GM12878 (cell line): ENCODE data around the gene NUDT1. TPM values are rescaled to one million over a fixed set of nuclear protein-coding genes. Genes with fewer than 3 reads are reported as not detected.

Experiments used
- ATAC-seq: fragments of 200-7000 bp; cut with Tn5 transposase; 3 replicates; pipeline ENCODE4 v1.9.1; 2020; ENCODE audit warnings: mild to moderate bottlenecking, moderate library complexity
- BruUV-seq: library from RNA; stranded (reverse); fragments of 400-500 nt; replicated peaks from 2 replicates; lab custom pipeline; 2021; lab: Mats Ljungman, UMichigan
- CTCF ChIA-PET: fragments of 300-600 bp; sonication (Branson Sonifier 250); formaldehyde crosslinking; extraction: SDS; loops from one replicate; lab custom pipeline; 2021; ENCODE audit warnings: inconsistent platforms; lab: Yijun Ruan, JAX
- POLR2A ChIA-PET: fragments of 350-600 bp; formaldehyde crosslinking; extraction: SDS; loops from one replicate; lab custom pipeline; 2021; ENCODE audit warnings: inconsistent platforms; lab: Charles Lee
- RAD21 ChIA-PET: fragments of 300-600 bp; sonication (Branson Sonifier 250); formaldehyde crosslinking; loops from one replicate; lab custom pipeline; 2023; ENCODE audit warnings: antibody characterized with exemption; ENCODE audit not compliant: unreplicated experiment; lab: Charles Lee
- SMC1A ChIA-PET: fragments of 300-600 bp; sonication (Branson Sonifier 250); formaldehyde crosslinking; loops from one replicate; lab custom pipeline; 2023; ENCODE audit not compliant: unreplicated experiment, uncharacterized antibody; lab: Charles Lee
- DNase-seq: peaks from one replicate; pipeline ENCODE4 v3.0.0-alpha.2; 2011; ENCODE audit warnings: low read depth, low spot score
- FAIRE-seq: peaks from 3 replicates; lab custom pipeline; 2011; peaks lifted over from hg19 to GRCh38; lab: Jason Lieb, UNC
- H2AFZ ChIP-seq: 2 replicates; pipeline ENCODE4 v1.6.0; 2011; ENCODE audit warnings: low read depth, low read length, control low read depth; ENCODE audit not compliant: control insufficient read depth
- H3K27ac ChIP-seq: 2 replicates; pipeline ENCODE4 v1.5.1; 2011; ENCODE audit warnings: control low read depth; ENCODE audit not compliant: control insufficient read depth, insufficient read depth
- H3K27me3 ChIP-seq, 2 experiments: replicated peaks in 1 of 2; 2 replicates each; pipeline versions ENCODE4 v1.6.0 to v1.6.1; 2011; ENCODE audit warnings: low read length in 1 of 2; ENCODE audit not compliant: control insufficient read depth in 2 of 2, insufficient read depth in 2 of 2
- H3K36me3 ChIP-seq, 2 experiments: 2 replicates each; pipeline ENCODE4 v1.5.1; 2011; ENCODE audit warnings: low read length in 1 of 2; ENCODE audit not compliant: control insufficient read depth in 2 of 2, insufficient read depth in 2 of 2
- H3K4me1 ChIP-seq: 2 replicates; pipeline ENCODE4 v1.6.1; 2011; ENCODE audit warnings: mild to moderate bottlenecking, low read length, moderate library complexity, mixed read lengths; ENCODE audit not compliant: control insufficient read depth, insufficient read depth
- H3K4me2 ChIP-seq: 2 replicates; pipeline ENCODE4 v1.6.0; 2011; ENCODE audit warnings: control low read depth; ENCODE audit not compliant: control insufficient read depth, insufficient read depth
- H3K4me3 ChIP-seq: fragments of 200-600 bp; sonication (generic); 2 replicates; pipeline ENCODE4 v1.5.1; 2016
- H3K79me2 ChIP-seq: 2 replicates; pipeline ENCODE4 v1.6.0; 2011; ENCODE audit warnings: low read length; ENCODE audit not compliant: control insufficient read depth, insufficient read depth
- H3K9ac ChIP-seq: 2 replicates; pipeline ENCODE4 v1.8.0; 2011; ENCODE audit warnings: low read length, control low read depth, mixed read lengths; ENCODE audit not compliant: control insufficient read depth, insufficient read depth
- H3K9me3 ChIP-seq: replicated peaks from 3 replicates; pipeline ENCODE4 v1.5.1; 2011; ENCODE audit warnings: mild to moderate bottlenecking, low read length; ENCODE audit not compliant: control insufficient read depth, insufficient read depth
- H4K20me1 ChIP-seq: 2 replicates; pipeline ENCODE4 v1.6.0; 2011; ENCODE audit not compliant: control insufficient read depth, insufficient read depth
- EED ChIP-seq: sonication (generic); IDR thresholded peaks from 2 replicates; pipeline ENCODE4 v1.6.1; 2016; ENCODE audit warnings: antibody characterized with exemption, low read depth
- EP300 ChIP-seq, 2 experiments: fragments of 150-350 bp in 1 of 2; IDR thresholded peaks; 2 replicates each; pipeline ENCODE4 v1.6.1; 2011 to 2012; ENCODE audit warnings: low read depth in 2 of 2, low read length in 2 of 2, borderline replicate concordance in 1 of 2, improper control_type of control experiment in 1 of 2, inconsistent platforms in 1 of 2; ENCODE audit not compliant: control insufficient read depth in 1 of 2
- FOS ChIP-seq: IDR thresholded peaks from 3 replicates; pipeline ENCODE4 v1.6.1; 2011; ENCODE audit warnings: borderline replicate concordance; ENCODE audit not compliant: insufficient read length; ENCODE audit errors: extremely low read depth
- HDAC2 ChIP-seq: fragments of 200-600 bp; sonication (generic); IDR thresholded peaks from 2 replicates; pipeline ENCODE4 v1.6.1; 2017
- MEF2B ChIP-seq: fragments of 450-650 bp; IDR thresholded peaks from 2 replicates; pipeline ENCODE4 v1.6.1; 2018; ENCODE audit warnings: mild to moderate bottlenecking, moderate library complexity; ENCODE audit not compliant: partially characterized antibody, poor library complexity, severe bottlenecking
- PAX5 ChIP-seq: IDR thresholded peaks from 2 replicates; pipeline ENCODE4 v1.6.1; 2011; ENCODE audit warnings: low read depth, low read length, borderline replicate concordance
- RAD51 ChIP-seq: fragments of 450-650 bp; IDR thresholded peaks from 2 replicates; pipeline ENCODE4 v1.6.1; 2016; ENCODE audit warnings: moderate library complexity, mild to moderate bottlenecking, inconsistent platforms
- SMAD1 ChIP-seq: fragments of 450-650 bp; IDR thresholded peaks from 2 replicates; pipeline ENCODE4 v1.6.1; 2018; ENCODE audit warnings: mild to moderate bottlenecking, low read depth; ENCODE audit not compliant: partially characterized antibody
- SMARCA5 ChIP-seq: fragments of 450-650 bp; IDR thresholded peaks from 2 replicates; pipeline ENCODE4 v1.6.1; 2017; ENCODE audit warnings: mild to moderate bottlenecking
- SPI1 ChIP-seq: IDR thresholded peaks from 2 replicates; pipeline ENCODE4 v1.6.1; 2011; ENCODE audit warnings: low read depth, mild to moderate bottlenecking, low read length, moderate library complexity, borderline replicate concordance; ENCODE audit not compliant: insufficient read depth
- STAT3 ChIP-seq: IDR thresholded peaks from 2 replicates; pipeline ENCODE4 v1.6.1; 2011; ENCODE audit warnings: low read depth, low read length, improper control_type of control experiment
- YBX1 ChIP-seq: fragments of 450-650 bp; IDR thresholded peaks from 2 replicates; pipeline ENCODE4 v1.6.1; 2016; ENCODE audit warnings: antibody characterized with exemption
- ZBED1 ChIP-seq: IDR thresholded peaks from 2 replicates; pipeline ENCODE4 v1.6.1; 2016; ENCODE audit warnings: borderline replicate concordance
- ZNF622 ChIP-seq: fragments of 450-650 bp; IDR thresholded peaks from 2 replicates; pipeline ENCODE4 v1.6.1; 2017; ENCODE audit warnings: mild to moderate bottlenecking, inconsistent platforms
- WGBS: methylation state at CpG from one replicate; pipeline ENCODE4 v1.1.6; 2016; ENCODE audit warnings: low lambda C conversion rate; ENCODE audit not compliant: insufficient replicate concordance, insufficient coverage; ENCODE audit errors: missing lambda C conversion rate; 5-methylcytosine and 5-hydroxymethylcytosine counted together
- in situ Hi-C: fragments of 300-500 bp; cut with MboI; formaldehyde crosslinking; loops from 9 replicates; pipeline ENCODE4 v1.14.3; 2018; ENCODE audit warnings: mixed read lengths
- intact Hi-C: fragments of 100-400 bp; cut with micrococcal nuclease; formaldehyde crosslinking; loops from one replicate; pipeline ENCODE4 v1.14.2; 2022; ENCODE audit not compliant: unreplicated experiment
- polyA plus RNA-seq, 11 experiments: library from polyadenylated mRNA; depleted of rRNA in 4 of 11; unstranded in 6 of 11; stranded (reverse) in 5 of 11; fragments of >200 nt; fragmentation: Nextera tagmentation in 4 of 11; fragmentation: Illumina TruSeq in 1 of 11; extraction: Ambion mirVana in 4 of 11; extraction: Trizol in 1 of 11; gene quantifications; 1 replicate in 1 of 11; 2 replicates in 10 of 11; pipeline versions ENCODE4 v1.2.1 to v1.2.3, GENCODE V29; 2011 to 2016; ENCODE audit warnings: inconsistent platforms in 2 of 11, missing spikeins in 2 of 11, low read depth in 1 of 11
- total RNA-seq, 4 experiments: library from RNA; depleted of rRNA in 3 of 4; stranded (reverse); fragments of >200 nt in 3 of 4; fragmentation: Illumina TruSeq in 1 of 4; extraction: Trizol in 1 of 4; gene quantifications; 2 replicates each; pipeline versions ENCODE4 v1.2.1 to v1.2.3, GENCODE V29; 2013 to 2021
- TF ChIP-seq, protein P1 (sequence below): fragments of 450-650 bp; IDR thresholded peaks from 2 replicates; pipeline ENCODE4 v1.6.1; 2016; ENCODE audit warnings: mild to moderate bottlenecking

NUDT1 gene
- total and polyA plus RNA-seq, 10 of the 15 experiments (the other 5 are each of a cell fraction or from before 2014, with no cell fraction given), result 7.7 to 122 (median 59.2) TPM

DNA sequence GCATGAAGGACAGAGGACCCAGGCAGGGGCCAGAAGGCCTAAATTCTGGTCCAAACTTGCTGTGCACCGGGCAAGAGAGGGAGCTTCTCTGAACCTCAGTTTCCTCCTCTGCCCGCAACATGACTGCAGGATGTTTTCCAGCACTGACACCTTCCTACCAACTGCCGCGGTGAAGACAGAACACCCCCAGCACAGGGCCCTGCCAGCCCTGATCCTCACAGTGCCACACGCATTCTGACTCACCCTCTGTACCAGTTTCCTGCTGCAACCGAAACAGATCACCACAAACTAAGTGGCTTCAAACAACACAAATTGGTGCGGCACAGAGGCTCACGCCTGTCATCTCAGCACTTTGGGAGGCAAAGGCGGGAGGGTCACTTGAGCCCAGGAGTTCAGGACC lies 27.4 kb upstream of the NUDT1 start:
- in situ Hi-C loops, result loop anchor here (5.0 to 10.0 kb wide), 2 partner anchors 550 to 642 kb away; partner anchors contain the start of gene PSMG3
- POLR2A ChIA-PET, result no interaction called here
- intact Hi-C loops, result no loop called here

DNA sequence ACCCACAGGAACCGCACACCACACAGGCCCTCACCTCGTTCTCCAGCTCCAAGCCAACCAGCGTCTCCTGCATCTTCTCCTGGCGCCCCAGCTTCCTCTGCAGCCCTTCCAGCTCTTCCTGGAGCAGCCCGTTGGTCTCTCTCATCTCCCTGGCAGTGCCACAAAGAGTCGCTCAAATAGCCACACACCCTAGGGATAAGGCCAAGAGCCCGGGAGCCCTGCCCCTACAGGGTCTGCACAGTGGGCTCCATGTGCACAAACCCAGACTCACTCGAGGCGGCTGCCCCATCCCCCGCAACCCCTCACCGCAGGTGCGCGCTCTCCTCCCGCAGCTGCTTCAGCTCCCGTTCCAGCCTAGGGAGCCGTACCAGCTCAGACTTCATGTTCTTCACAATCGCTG lies 26.2 kb upstream of the NUDT1 start:
- Histone ChIP-seq H3K4me1 (no peaks in the 10 kb centered on the region), H3K27ac (no peak overlapping the region), H2AFZ (no peak overlapping the region), H3K9ac (no peak overlapping the region), H3K4me2 (no peak overlapping the region), H3K9me3 (no peaks in the 10 kb centered on the region), H3K36me3 (peaks cover 24 to 54% of the 10 kb centered on the region in 2 experiments; a peak in 3 of 4 replicates), H3K79me2 (no peaks in the 10 kb centered on the region), H3K4me3 (no peak overlapping the region), H4K20me1 (no peaks in the 10 kb centered on the region), H3K27me3 (no peaks in the 10 kb centered on the region)
- POLR2A ChIA-PET, result interaction anchor here (0.6 kb wide), 1 partner anchor 93 kb away, joined by 3 read pairs; no protein-coding TSS in a partner anchor
- BruUV-seq, result no TSS peak
- ATAC-seq (no peak), FAIRE-seq (no peak), DNase-seq (no peak)
- CTCF ChIA-PET, result no interaction called here
- WGBS, result 94% methylated on average over 13 of the region's 17 CpGs
- SMC1A ChIA-PET, result interaction anchor here (0.9 kb wide), 1 partner anchor 85 kb away, joined by 3 read pairs; no protein-coding TSS in a partner anchor
- intact Hi-C loops, result no loop called here
- in situ Hi-C loops, result loop anchor here (10.0 kb wide), 1 partner anchor 551 kb away; no protein-coding TSS in a partner anchor
- RAD21 ChIA-PET, result no interaction called here
- TF ChIP-seq, protein P1, sequence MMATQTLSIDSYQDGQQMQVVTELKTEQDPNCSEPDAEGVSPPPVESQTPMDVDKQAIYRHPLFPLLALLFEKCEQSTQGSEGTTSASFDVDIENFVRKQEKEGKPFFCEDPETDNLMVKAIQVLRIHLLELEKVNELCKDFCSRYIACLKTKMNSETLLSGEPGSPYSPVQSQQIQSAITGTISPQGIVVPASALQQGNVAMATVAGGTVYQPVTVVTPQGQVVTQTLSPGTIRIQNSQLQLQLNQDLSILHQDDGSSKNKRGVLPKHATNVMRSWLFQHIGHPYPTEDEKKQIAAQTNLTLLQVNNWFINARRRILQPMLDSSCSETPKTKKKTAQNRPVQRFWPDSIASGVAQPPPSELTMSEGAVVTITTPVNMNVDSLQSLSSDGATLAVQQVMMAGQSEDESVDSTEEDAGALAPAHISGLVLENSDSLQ, result no peak
- TF ChIP-seq YBX1 (no peak), SMARCA5 (no peak), PAX5 (no peak), EED (no peak), FOS (no peak), EP300 (IDR thresholded peaks at IDR 0.05; ENCODE audit: borderline replicate concordance in 1 of 2, control insufficient read depth in 1 of 2, low read depth in 2 of 2, low read length in 2 of 2) (no peak), ZNF622 (no peak), HDAC2 (no peak)

More for the DNA sequence above, 27.4 kb upstream of the NUDT1 start:
- RAD21 ChIA-PET, result no interaction called here
- Histone ChIP-seq H3K4me1 (peaks cover 5% of the 10 kb centered on the region), H3K27ac (no peak overlapping the region), H3K27me3 (no peaks in the 10 kb centered on the region), H3K9me3 (no peaks in the 10 kb centered on the region), H3K36me3 (peaks cover 24 to 54% of the 10 kb centered on the region in 2 experiments; a peak in 3 of 4 replicates), H3K4me2 (no peak overlapping the region), H3K79me2 (no peaks in the 10 kb centered on the region), H2AFZ (no peak overlapping the region), H3K9ac (no peak overlapping the region), H4K20me1 (no peaks in the 10 kb centered on the region), H3K4me3 (no peak overlapping the region)
- ATAC-seq (no peak), FAIRE-seq (no peak), DNase-seq (no peak)
- CTCF ChIA-PET, result no interaction called here
- TF ChIP-seq SMAD1, result no peak
- no peak for TF ChIP-seq STAT3
- TF ChIP-seq MEF2B, result no peak
- no peak for TF ChIP-seq RAD51
- TF ChIP-seq SPI1, result no peak
- TF ChIP-seq ZBED1, result no peak
- SMC1A ChIA-PET, result no interaction called here
- no TSS peak for BruUV-seq
- 90% methylated on average over 9 of the region's 9 CpGs for WGBS
